CD4-positive, alpha-beta T cell treated with Interleukin-6 at 100 ng/mL for 8 hours (primary cell): ENCODE results near the gene SECTM1.
"Not testable (repeated sequence)": the region's sequence is repeated elsewhere in the genome, so short reads cannot be mapped to it uniquely, and the experiment has no call there.

Experiments
- DNase-seq: peaks from one replicate; pipeline ENCODE4 v3.0.0-alpha.2; 2020; ENCODE audit warnings: mixed read lengths, low spot score

SECTM1 gene

GRCh38 chr17:82347994-82348393 is 14.4 kb upstream of the SECTM1 start:
- DNase-seq: not testable (repeated sequence)

- DNase-seq: no peak
Measured at GRCh38 chr17:82346342-82347300, 13.1 kb upstream of the SECTM1 start.

- DNase-seq: no peak
Measured at GRCh38 chr17:82345151-82345976, 11.8 kb upstream of the SECTM1 start.

- no peak for DNase-seq
Measured at GRCh38 chr17:82344175-82344907, 10.8 kb upstream of the SECTM1 start.

- DNase-seq: no peak
Measured at GRCh38 chr17:82343560-82343959, 10.0 kb upstream of the SECTM1 start.

- no peak for DNase-seq
Measured at GRCh38 chr17:82342361-82343079, 9.0 kb upstream of the SECTM1 start.

- no peak for DNase-seq
Measured at GRCh38 chr17:82339634-82340580, 6.3 kb upstream of the SECTM1 start.

GRCh38 chr17:82338858-82339633 is 5.5 kb upstream of the SECTM1 start:
- no peak for DNase-seq

- DNase-seq: no peak
Measured at GRCh38 chr17:82334622-82335394, 1.2 kb upstream of the SECTM1 start.

- no peak for DNase-seq
Measured at GRCh38 chr17:82334204-82334621, 647 bp upstream of the SECTM1 start.

GRCh38 chr17:82332669-82333278 is 792 bp downstream of the SECTM1 start:
- DNase-seq: peak; percentile 17

- DNase-seq: no peak
Measured at GRCh38 chr17:82331345-82331939, 2.1 kb downstream of the SECTM1 start.

- no peak for DNase-seq
Measured at GRCh38 chr17:82330322-82331239, 3.0 kb downstream of the SECTM1 start.

GRCh38 chr17:82329683-82330321 is 3.8 kb downstream of the SECTM1 start:
- no peak for DNase-seq

GRCh38 chr17:82328994-82329507 is 4.5 kb downstream of the SECTM1 start:
- DNase-seq: no peak
